ENCODE results near the gene ETFA. TPM values are rescaled to one million over a fixed set of nuclear protein-coding genes. Genes with fewer than 3 reads are reported as not detected.

Gene ETFA
- total and polyA plus RNA-seq, 9 of the 15 experiments (the other 6 are each of a cell fraction or from before 2014, with no cell fraction given): 130 to 543 (median 232) TPM

DNA sequence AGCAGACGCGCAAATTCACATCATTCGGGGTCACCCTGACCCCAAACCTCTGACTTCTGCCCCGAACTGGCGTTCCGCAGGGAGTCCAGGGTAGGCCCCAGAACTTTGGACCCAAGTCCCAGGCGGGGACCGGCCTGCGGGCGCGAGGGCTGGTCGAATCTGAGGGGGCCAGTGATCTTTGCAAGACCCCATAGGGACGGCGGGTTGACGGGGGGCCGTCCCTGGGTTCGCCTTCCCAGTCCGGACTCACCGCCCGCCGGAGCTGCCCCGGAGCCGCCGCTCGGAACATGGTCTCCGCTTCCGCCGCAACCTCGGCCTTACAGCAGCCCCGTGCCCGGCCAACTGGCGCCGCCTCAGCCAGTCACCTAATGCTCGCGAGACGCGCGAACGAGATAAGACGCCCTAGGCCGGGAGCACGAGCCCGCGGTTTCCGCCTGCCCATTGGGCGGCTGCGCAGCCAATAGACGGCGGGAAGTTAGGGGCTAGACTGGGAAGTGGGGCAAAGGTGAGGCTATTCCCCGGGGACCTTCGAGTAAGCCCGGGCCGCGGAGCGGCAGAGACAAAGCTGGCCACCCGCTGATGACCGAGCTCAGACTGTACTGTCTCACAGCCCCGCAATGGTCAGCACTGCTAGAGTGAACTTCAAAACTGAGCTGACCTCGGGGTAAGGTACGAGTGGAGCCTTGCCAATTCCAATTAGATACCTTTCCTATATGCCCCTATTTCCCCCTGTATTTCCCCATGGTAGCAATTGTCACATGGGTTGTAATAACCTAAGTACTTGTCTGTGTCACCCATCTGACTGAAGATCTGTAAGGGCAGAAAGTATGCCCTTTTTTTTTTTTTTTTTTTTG lies at the start of gene ETFA (continued):
- TF ChIP-seq SPI1 (IDR thresholded peaks at IDR 0.05; ENCODE audit: borderline replicate concordance, low read depth, low read length) (peak; percentile 51; the same call in 1 of the 2 replicates), ZBTB11 (CRISPR knock-in tag; IDR thresholded peaks at IDR 0.05) (peak in 1 of 3 experiments; percentile 46; a peak in 1 of 6 replicates), LEF1 (IDR thresholded peaks at IDR 0.05) (no peak), MAFF (IDR thresholded peaks at IDR 0.05; ENCODE audit: low read length) (peak; percentile 56; the same call in 1 of the 2 replicates), KLF16 (IDR thresholded peaks at IDR 0.05) (no peak), HDAC8 (tag; IDR thresholded peaks at IDR 0.05) (no peak), EP400 (IDR thresholded peaks at IDR 0.05) (peak; percentile 86), ZC3H4 (CRISPR knock-in tag; IDR thresholded peaks at IDR 0.05; ENCODE audit: borderline replicate concordance) (no peak), MBD2 (IDR thresholded peaks at IDR 0.05; ENCODE audit: borderline replicate concordance, low read depth) (peak; percentile 72; the same call in 1 of the 2 replicates), MYNN (IDR thresholded peaks at IDR 0.05) (0 out of 2 replicates have a peak, but pooled peaks have one; percentile 9), MYNN (CRISPR knock-in tag; IDR thresholded peaks at IDR 0.05) (no peak), GATA2 (CRISPR knock-in tag; IDR thresholded peaks at IDR 0.05) (peak; percentile 58), CTCFL (IDR thresholded peaks at IDR 0.05; ENCODE audit: borderline replicate concordance, insufficient read depth, low read depth, low read length, poor library complexity, severe bottlenecking) (peak; percentile 79), CHD2 (IDR thresholded peaks at IDR 0.05; ENCODE audit: low read depth, low read length) (peak; percentile 99), ZNF316 (IDR thresholded peaks at IDR 0.05) (0 out of 2 replicates have a peak, but pooled peaks have one; percentile 3), SAFB2 (IDR thresholded peaks at IDR 0.05; ENCODE audit: borderline replicate concordance, low read depth, low read length, severe bottlenecking) (no peak)
- TF ChIP-seq, protein P1, sequence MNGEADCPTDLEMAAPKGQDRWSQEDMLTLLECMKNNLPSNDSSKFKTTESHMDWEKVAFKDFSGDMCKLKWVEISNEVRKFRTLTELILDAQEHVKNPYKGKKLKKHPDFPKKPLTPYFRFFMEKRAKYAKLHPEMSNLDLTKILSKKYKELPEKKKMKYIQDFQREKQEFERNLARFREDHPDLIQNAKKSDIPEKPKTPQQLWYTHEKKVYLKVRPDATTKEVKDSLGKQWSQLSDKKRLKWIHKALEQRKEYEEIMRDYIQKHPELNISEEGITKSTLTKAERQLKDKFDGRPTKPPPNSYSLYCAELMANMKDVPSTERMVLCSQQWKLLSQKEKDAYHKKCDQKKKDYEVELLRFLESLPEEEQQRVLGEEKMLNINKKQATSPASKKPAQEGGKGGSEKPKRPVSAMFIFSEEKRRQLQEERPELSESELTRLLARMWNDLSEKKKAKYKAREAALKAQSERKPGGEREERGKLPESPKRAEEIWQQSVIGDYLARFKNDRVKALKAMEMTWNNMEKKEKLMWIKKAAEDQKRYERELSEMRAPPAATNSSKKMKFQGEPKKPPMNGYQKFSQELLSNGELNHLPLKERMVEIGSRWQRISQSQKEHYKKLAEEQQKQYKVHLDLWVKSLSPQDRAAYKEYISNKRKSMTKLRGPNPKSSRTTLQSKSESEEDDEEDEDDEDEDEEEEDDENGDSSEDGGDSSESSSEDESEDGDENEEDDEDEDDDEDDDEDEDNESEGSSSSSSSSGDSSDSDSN (IDR thresholded peaks at IDR 0.05; ENCODE audit: borderline replicate concordance in 1 of 2, low read depth in 2 of 2, low read length in 2 of 2): peak; percentile 15 to 45; a peak in 1 of 4 replicates
- TF ChIP-seq, protein P2, sequence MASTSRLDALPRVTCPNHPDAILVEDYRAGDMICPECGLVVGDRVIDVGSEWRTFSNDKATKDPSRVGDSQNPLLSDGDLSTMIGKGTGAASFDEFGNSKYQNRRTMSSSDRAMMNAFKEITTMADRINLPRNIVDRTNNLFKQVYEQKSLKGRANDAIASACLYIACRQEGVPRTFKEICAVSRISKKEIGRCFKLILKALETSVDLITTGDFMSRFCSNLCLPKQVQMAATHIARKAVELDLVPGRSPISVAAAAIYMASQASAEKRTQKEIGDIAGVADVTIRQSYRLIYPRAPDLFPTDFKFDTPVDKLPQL (IDR thresholded peaks at IDR 0.05; ENCODE audit: extremely low read depth, insufficient read length): no peak
